CD14-positive monocyte (primary cell): ENCODE measurements around the gene CPNE9. TPM values are rescaled to one million over a fixed set of nuclear protein-coding genes. Genes with fewer than 3 reads are reported as not detected.

ENCODE experiments used
- DNase-seq, 3 donors: peaks; one replicate each; pipeline ENCODE4 v3.0.0-alpha.2; 2011 to 2022
- H2AFZ ChIP-seq: 2 replicates; pipeline ENCODE4 v1.6.0; 2012; ENCODE audit warnings: mild to moderate bottlenecking, low read depth, low read length, inconsistent platforms; ENCODE audit not compliant: insufficient read depth, poor library complexity, severe bottlenecking
- H3K27ac ChIP-seq, 2 donors: 1 replicate in 1 of 2; 2 replicates in 1 of 2; pipeline ENCODE4 v1.5.1; 2012 to 2013; ENCODE audit warnings: low read length in 2 of 2, control low read depth in 1 of 2, inconsistent platforms in 1 of 2, low read depth in 1 of 2, mild to moderate bottlenecking in 1 of 2
- H3K27me3 ChIP-seq, 2 donors: one replicate each; pipeline versions ENCODE4 v1.6.0 to v1.6.1; 2011 to 2013; ENCODE audit warnings: low read length in 2 of 2; ENCODE audit not compliant: control insufficient read depth in 2 of 2, insufficient read depth in 2 of 2
- H3K36me3 ChIP-seq, 2 donors: replicated peaks in 1 of 2; 1 replicate in 1 of 2; 2 replicates in 1 of 2; pipeline versions ENCODE4 v1.5.1 to v1.6.1; 2012 to 2013; ENCODE audit warnings: low read length in 2 of 2, control low read depth in 1 of 2, inconsistent platforms in 1 of 2, mild to moderate bottlenecking in 1 of 2; ENCODE audit not compliant: insufficient read depth in 2 of 2, control insufficient read depth in 1 of 2
- H3K4me1 ChIP-seq, 2 donors: 1 replicate in 1 of 2; 2 replicates in 1 of 2; pipeline versions ENCODE4 v1.5.1 to v1.6.1; 2012 to 2013; ENCODE audit warnings: low read length in 2 of 2, control low read depth in 1 of 2, inconsistent platforms in 1 of 2, mild to moderate bottlenecking in 1 of 2, moderate library complexity in 1 of 2; ENCODE audit not compliant: insufficient read depth in 2 of 2, control insufficient read depth in 1 of 2
- H3K4me2 ChIP-seq: replicated peaks from 2 replicates; pipeline ENCODE3; 2012; ENCODE audit warnings: low read length, moderate library complexity, mild to moderate bottlenecking; ENCODE audit not compliant: poor library complexity, severe bottlenecking; ENCODE audit errors: extremely low read depth
- H3K4me3 ChIP-seq, 3 experiments: fragments of 200-600 bp in 1 of 3; sonication (generic) in 1 of 3; replicated peaks in 1 of 3; 1 replicate in 2 of 3; 2 replicates in 1 of 3; pipeline ENCODE4 v1.5.1; 2011 to 2013; ENCODE audit warnings: low read length in 3 of 3, mild to moderate bottlenecking in 3 of 3, control low read depth in 2 of 3, low read depth in 2 of 3, inconsistent platforms in 1 of 3, moderate library complexity in 1 of 3
- H3K79me2 ChIP-seq: 2 replicates; pipeline ENCODE4 v1.6.0; 2012; ENCODE audit warnings: mild to moderate bottlenecking, control low read depth, inconsistent platforms, low read length, moderate library complexity; ENCODE audit not compliant: insufficient read depth
- H3K9ac ChIP-seq: 2 replicates; pipeline ENCODE4 v1.6.0; 2017; ENCODE audit warnings: low read length, mild to moderate bottlenecking; ENCODE audit not compliant: insufficient read depth, poor library complexity, severe bottlenecking
- H3K9me3 ChIP-seq, 2 donors: replicated peaks in 1 of 2; 1 replicate in 1 of 2; 2 replicates in 1 of 2; pipeline versions ENCODE4 v1.5.1 to v1.6.1; 2012 to 2013; ENCODE audit warnings: low read length in 2 of 2, control low read depth in 1 of 2; ENCODE audit not compliant: control insufficient read depth in 1 of 2, insufficient read depth in 1 of 2
- H4K20me1 ChIP-seq: 2 replicates; pipeline ENCODE4 v1.6.0; 2012; ENCODE audit warnings: mild to moderate bottlenecking, low read length, control low read depth, moderate library complexity; ENCODE audit not compliant: insufficient read depth
- H3K27ac Mint-ChIP-seq, 7 donors: one replicate each; pipeline ENCODE4 v1.8.0; 2020; ENCODE audit warnings: mild to moderate bottlenecking in 7 of 7, mixed read lengths in 7 of 7, moderate library complexity in 6 of 7, inconsistent platforms in 2 of 7
- H3K27me3 Mint-ChIP-seq, 3 donors: one replicate each; pipeline ENCODE4 v1.8.0; 2021 to 2022; ENCODE audit warnings: low read depth in 3 of 3, mild to moderate bottlenecking in 3 of 3, mixed read lengths in 3 of 3, moderate library complexity in 3 of 3, inconsistent platforms in 1 of 3
- H3K36me3 Mint-ChIP-seq, 2 donors: one replicate each; pipeline ENCODE4 v1.8.0; 2020; ENCODE audit warnings: mixed read lengths in 2 of 2, inconsistent platforms in 1 of 2, mild to moderate bottlenecking in 1 of 2
- H3K4me1 Mint-ChIP-seq: one replicate; pipeline ENCODE4 v1.8.0; 2020; ENCODE audit warnings: mild to moderate bottlenecking, mixed read lengths
- H3K4me3 Mint-ChIP-seq, 2 donors: one replicate each; pipeline ENCODE4 v1.8.0; 2020; ENCODE audit warnings: mild to moderate bottlenecking in 2 of 2, mixed read lengths in 2 of 2, moderate library complexity in 1 of 2
- H3K9me3 Mint-ChIP-seq, 7 donors: one replicate each; pipeline ENCODE4 v1.8.0; 2020 to 2022; ENCODE audit warnings: mixed read lengths in 7 of 7, mild to moderate bottlenecking in 6 of 7, moderate library complexity in 6 of 7, inconsistent platforms in 2 of 7
- CTCF ChIP-seq: fragments of 200-600 bp; IDR thresholded peaks from one replicate; pipeline ENCODE4 v1.8.0; 2022; ENCODE audit warnings: antibody characterized with exemption, mild to moderate bottlenecking
- WGBS: methylation state at CpG from one replicate; pipeline ENCODE4 v1.1.5; 2013; ENCODE audit warnings: missing lambda C conversion rate; ENCODE audit not compliant: insufficient coverage; 5-methylcytosine and 5-hydroxymethylcytosine counted together
- intact Hi-C, 2 donors: fragments of 100-400 bp; cut with micrococcal nuclease; formaldehyde crosslinking; loops; one replicate each; pipeline versions ENCODE4 v1.15.0 to v1.15.1; 2023
- polyA plus RNA-seq, 3 donors: library from polyadenylated mRNA; depleted of rRNA in 1 of 3; unstranded in 2 of 3; stranded (reverse) in 1 of 3; fragments of 300-500 nt in 2 of 3; fragments of >200 nt in 1 of 3; fragmentation: Illumina TruSeq in 2 of 3; gene quantifications; 1 replicate in 2 of 3; 2 replicates in 1 of 3; pipeline ENCODE4 v1.2.3, GENCODE V29; 2012 to 2021

The CPNE9 gene
- polyA plus RNA-seq, 3 donors = 0.51 to 0.55 TPM; not detected in 1

GRCh38 chr3:9750556-9751411, 47.2 kb downstream of the CPNE9 start:
- Histone ChIP-seq H3K4me2 (peak overlapping the region; percentile 93), H4K20me1 (peaks cover 18% of the 10 kb centered on the region), H3K36me3 (peaks cover 44 to 63% of the 10 kb centered on the region in 2 donors), H3K4me1 (peaks cover 35 to 42% of the 10 kb centered on the region in 2 donors), H2AFZ (peak overlapping the region; percentile 85), H3K4me3 (peak overlapping the region; percentile 57 to 92 (median 80)), H3K27ac (peak overlapping the region; percentile 84 to 89), H3K79me2 (peaks cover 23% of the 10 kb centered on the region), H3K9ac (peak overlapping the region; percentile 58), H3K9me3 (no peaks in the 10 kb centered on the region), H3K27me3 (no peaks in the 10 kb centered on the region)
- H3K4me3 Mint-ChIP-seq = peak overlapping the region; percentile 90 to 98
- peaks cover 53 to 74% of the 10 kb centered on the region in 2 donors for H3K36me3 Mint-ChIP-seq
- WGBS = 66% methylated on average over 17 of the region's 17 CpGs
- no peak for DNase-seq
- TF ChIP-seq CTCF = no peak
- no peaks in the 10 kb centered on the region for H3K9me3 Mint-ChIP-seq
- intact Hi-C loops = loop anchor here (1.0 to 2.0 kb wide), 3 partner anchors 19 to 42 kb away; partner anchors contain the start of genes ARPC4 (in 1 of the 2), BRPF1 (in 1 of the 2) and TADA3 (in 1 of the 2)
- H3K27me3 Mint-ChIP-seq = peaks cover 0 to 2% (median 0%) of the 10 kb centered on the region in 3 donors
- H3K27ac Mint-ChIP-seq = peak overlapping the region; percentile 95 to 99 (median 96)
- peaks cover 42% of the 10 kb centered on the region for H3K4me1 Mint-ChIP-seq

GRCh38 chr3:9754678-9755077, 51.0 kb downstream of the CPNE9 start:
- H3K36me3 ChIP-seq = peaks cover 53 to 73% of the 10 kb centered on the region in 2 donors
- H2AFZ ChIP-seq = no peak overlapping the region
- TF ChIP-seq CTCF = no peak
- H3K27me3 Mint-ChIP-seq = peaks cover 0 to 1% (median 0%) of the 10 kb centered on the region in 3 donors
- no peak overlapping the region for H3K9ac ChIP-seq
- H3K4me2 ChIP-seq = peak overlapping the region; percentile 19
- DNase-seq = no peak
- H3K9me3 ChIP-seq = no peaks in the 10 kb centered on the region
- peaks cover 28 to 33% of the 10 kb centered on the region in 2 donors for H3K4me1 ChIP-seq
- peak overlapping the region in 1 of 2 donors; percentile 67 for H3K4me3 Mint-ChIP-seq
- H3K36me3 Mint-ChIP-seq = peaks cover 56 to 79% of the 10 kb centered on the region in 2 donors
- no peaks in the 10 kb centered on the region for H3K27me3 ChIP-seq
- H4K20me1 ChIP-seq = peaks cover 45% of the 10 kb centered on the region
- WGBS = 73% methylated on average over 7 of the region's 8 CpGs
- peaks cover 23% of the 10 kb centered on the region for H3K79me2 ChIP-seq
- H3K4me3 ChIP-seq = peak overlapping the region in 1 of 3 experiments; percentile 3
- no peaks in the 10 kb centered on the region for H3K9me3 Mint-ChIP-seq
- H3K27ac ChIP-seq = peak overlapping the region; percentile 6
- peak overlapping the region; percentile 2 to 83 (median 43) for H3K27ac Mint-ChIP-seq
- intact Hi-C loops = no loop called here
- H3K4me1 Mint-ChIP-seq = peaks cover 34% of the 10 kb centered on the region
